ENCODE measurements around the gene PIMREG. TPM values are rescaled to one million over a fixed set of nuclear protein-coding genes. Genes with fewer than 3 reads are reported as not detected.

The PIMREG gene, protein sequence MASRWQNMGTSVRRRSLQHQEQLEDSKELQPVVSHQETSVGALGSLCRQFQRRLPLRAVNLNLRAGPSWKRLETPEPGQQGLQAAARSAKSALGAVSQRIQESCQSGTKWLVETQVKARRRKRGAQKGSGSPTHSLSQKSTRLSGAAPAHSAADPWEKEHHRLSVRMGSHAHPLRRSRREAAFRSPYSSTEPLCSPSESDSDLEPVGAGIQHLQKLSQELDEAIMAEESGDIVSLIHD
- 39.8 TPM for polyA plus RNA-seq (2013, experiment 1 of 2)
- 38.0 TPM for polyA plus RNA-seq (2013, experiment 2 of 2)

DNA sequence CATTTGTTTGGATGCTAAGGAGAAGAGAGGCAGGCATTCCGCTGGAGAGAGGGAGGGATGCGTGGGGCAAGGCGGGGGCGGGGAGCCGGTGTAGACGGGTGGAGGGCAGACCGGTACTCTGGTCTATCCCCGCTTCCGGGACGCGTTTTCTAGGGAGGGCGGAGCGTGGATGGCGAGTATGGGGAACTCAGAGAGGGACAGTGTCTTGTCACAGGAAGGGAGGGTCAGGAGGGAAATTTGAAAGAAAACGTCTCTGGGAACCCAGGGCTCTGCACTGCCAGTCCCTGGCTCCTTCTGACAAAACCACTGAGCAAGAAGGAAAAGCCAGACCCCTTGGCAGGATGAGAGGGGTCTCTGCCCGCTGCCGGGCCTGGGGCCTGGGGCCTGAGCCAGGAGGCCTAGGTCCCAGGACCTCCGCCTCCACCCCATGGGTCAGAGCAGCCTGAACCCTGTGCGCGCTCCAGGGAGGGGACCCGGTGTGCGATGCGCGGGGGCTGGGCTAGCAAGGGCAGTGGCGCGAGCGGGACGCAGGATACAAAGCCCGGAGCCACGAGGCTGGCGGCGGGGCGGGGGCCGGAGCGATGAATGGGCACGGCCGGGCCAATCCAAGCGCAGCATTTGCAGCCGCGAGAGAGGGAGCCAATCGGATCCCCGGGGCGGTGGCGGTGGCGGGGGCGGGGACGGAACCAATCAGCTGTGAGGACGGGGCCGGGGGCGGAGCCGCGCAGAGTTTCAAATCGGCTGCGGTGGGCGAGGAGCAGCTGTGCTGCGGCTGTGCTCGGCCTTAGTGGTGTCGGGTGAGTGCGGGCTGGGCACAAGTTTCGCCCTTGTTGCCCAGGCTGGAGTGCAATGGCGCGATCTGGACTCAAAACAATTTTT, at the start of gene PIMREG:
TSS of gene PIMREG (plus strand) at position 764 of the 879 bp plus-strand sequence. CDS start 656 bp downstream, outside the sequence.
- Histone ChIP-seq H3K27ac (ENCODE audit: low read depth, low read length, severe bottlenecking) (peak within 1 kb of the TSS; percentile 97), H3K36me3 (ENCODE audit: control insufficient read depth, insufficient read depth, low read length) (peaks cover 35% of the 10 kb centered on the region)
- 1% methylated on average over 57 to 59 of the region's 62 CpGs for WGBS, 2 experiments (ENCODE audit: insufficient coverage in 2 of 2)

DNA sequence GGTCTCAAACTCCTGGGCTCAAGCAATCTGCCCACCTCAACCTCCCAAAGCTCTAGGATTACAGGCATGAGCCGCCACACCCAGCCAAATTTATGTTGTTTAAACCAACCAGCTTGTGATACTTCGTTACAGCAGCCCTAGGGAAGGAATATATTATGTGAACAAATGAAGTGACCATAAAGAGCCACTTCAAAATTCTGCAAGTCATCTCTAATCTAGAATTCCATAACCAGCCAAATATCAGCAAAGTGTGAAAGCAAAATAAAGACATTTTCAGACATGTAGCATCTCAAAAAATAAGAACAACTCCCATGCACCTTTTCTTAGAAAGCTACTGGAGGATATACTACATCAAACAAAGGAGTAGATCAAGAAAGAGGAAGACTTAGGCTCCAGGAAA, 45.3 kb upstream of the PIMREG start:
- Histone ChIP-seq H3K4me3 (ENCODE audit: extremely low read depth, insufficient read depth, low read length, poor library complexity, severe bottlenecking) (no peak overlapping the region), H3K4me1 (ENCODE audit: control insufficient read depth, insufficient read depth, low read length, poor library complexity, severe bottlenecking) (no peaks in the 10 kb centered on the region), H3K27ac (ENCODE audit: low read depth, low read length, severe bottlenecking) (no peak overlapping the region), H3K9me3 (ENCODE audit: control insufficient read depth, low read length) (peaks cover 3% of the 10 kb centered on the region), H3K36me3 (ENCODE audit: control insufficient read depth, insufficient read depth, low read length) (no peaks in the 10 kb centered on the region)
- 100% methylated on average over 1 of the region's 2 CpGs; no CpG with 5 or more reads in 1 of the 2 experiments for WGBS, 2 experiments (ENCODE audit: insufficient coverage in 2 of 2)

More for the DNA sequence above, at the start of gene PIMREG:
- Histone ChIP-seq H3K9me3 (ENCODE audit: control insufficient read depth, low read length) (no peaks in the 10 kb centered on the region), H3K4me1 (ENCODE audit: control insufficient read depth, insufficient read depth, low read length, poor library complexity, severe bottlenecking) (peaks cover 7% of the 10 kb centered on the region), H3K4me3 (ENCODE audit: extremely low read depth, insufficient read depth, low read length, poor library complexity, severe bottlenecking) (peak within 1 kb of the TSS; percentile 63)

DNA sequence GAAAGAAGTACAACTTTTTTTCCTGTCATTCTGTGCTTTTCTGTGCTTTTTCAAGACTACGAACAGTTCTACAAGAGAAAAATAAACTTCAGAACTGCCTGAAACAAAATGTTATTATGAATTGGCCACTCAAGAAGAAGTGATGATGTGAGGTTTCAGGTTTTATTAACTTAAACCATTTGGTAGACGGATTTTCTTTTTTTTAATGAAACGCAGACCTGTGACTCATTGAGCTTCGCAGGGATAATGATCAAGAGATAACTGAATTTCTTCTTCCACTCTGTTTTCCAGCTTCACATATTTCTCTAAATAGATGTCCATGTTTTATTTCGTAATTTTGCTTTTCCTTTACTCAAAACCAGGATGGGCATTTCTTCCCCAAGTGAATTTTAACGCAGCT, 42.0 kb upstream of the PIMREG start:
- H3K36me3 ChIP-seq (ENCODE audit: control insufficient read depth, insufficient read depth, low read length) = no peaks in the 10 kb centered on the region
- 83 to 97% methylated on average over 4 to 5 of the region's 6 CpGs for WGBS, 2 experiments (ENCODE audit: insufficient coverage in 2 of 2)
- H3K9me3 ChIP-seq (ENCODE audit: control insufficient read depth, low read length) = peaks cover 3% of the 10 kb centered on the region
- no peaks in the 10 kb centered on the region for H3K4me1 ChIP-seq (ENCODE audit: control insufficient read depth, insufficient read depth, low read length, poor library complexity, severe bottlenecking)
- H3K27ac ChIP-seq (ENCODE audit: low read depth, low read length, severe bottlenecking) = no peak overlapping the region
- no peak overlapping the region for H3K4me3 ChIP-seq (ENCODE audit: extremely low read depth, insufficient read depth, low read length, poor library complexity, severe bottlenecking)

DNA sequence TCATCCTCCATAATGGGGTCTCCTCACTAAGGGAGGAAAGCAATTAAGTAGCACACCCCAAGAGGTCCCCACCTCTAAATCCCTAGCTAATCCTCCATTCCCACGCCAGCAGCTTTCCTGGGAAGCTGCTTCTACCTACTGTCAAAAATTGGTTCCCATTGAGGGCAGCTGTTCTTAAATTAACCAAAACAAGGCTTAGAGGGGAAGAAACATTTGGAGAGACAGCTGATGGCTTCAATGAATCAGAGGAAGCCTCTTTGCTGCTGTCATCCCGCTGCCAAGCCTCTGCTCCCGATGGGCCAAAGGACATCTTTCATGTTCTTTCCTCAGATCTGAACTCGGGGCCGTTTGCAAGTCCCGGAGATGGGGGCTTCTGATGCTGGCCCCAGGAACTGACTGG, 36.0 kb upstream of the PIMREG start:
- Histone ChIP-seq H3K9me3 (ENCODE audit: control insufficient read depth, low read length) (no peaks in the 10 kb centered on the region), H3K4me1 (ENCODE audit: control insufficient read depth, insufficient read depth, low read length, poor library complexity, severe bottlenecking) (no peaks in the 10 kb centered on the region), H3K4me3 (ENCODE audit: extremely low read depth, insufficient read depth, low read length, poor library complexity, severe bottlenecking) (no peak overlapping the region), H3K36me3 (ENCODE audit: control insufficient read depth, insufficient read depth, low read length) (no peaks in the 10 kb centered on the region), H3K27ac (ENCODE audit: low read depth, low read length, severe bottlenecking) (no peak overlapping the region)
- WGBS, 2 experiments (ENCODE audit: insufficient coverage in 2 of 2) = 89 to 93% methylated on average over 5 of the region's 6 CpGs

DNA sequence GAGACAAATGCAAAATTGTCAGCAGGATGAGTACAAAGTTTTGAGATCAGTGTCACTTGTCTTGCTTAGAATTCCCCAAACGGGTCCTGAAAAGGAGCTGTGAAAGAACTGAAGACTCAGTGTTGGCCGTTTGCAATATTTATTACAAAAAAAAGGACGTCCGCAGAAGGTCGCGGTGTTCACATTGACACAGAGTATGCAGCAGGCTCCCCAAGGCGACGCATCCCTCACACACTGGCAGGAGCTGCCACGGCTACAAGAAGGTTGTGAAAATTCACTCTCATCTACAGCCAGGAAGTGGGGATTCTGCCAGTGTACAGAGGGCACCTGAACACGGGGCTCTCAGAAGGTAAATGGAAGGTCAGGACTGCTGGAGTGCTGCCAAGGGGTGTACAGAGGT, 35.5 kb upstream of the PIMREG start:
- WGBS, 2 experiments (ENCODE audit: insufficient coverage in 2 of 2) = 86 to 89% methylated on average over 4 to 9 of the region's 10 CpGs
- Histone ChIP-seq H3K27ac (ENCODE audit: low read depth, low read length, severe bottlenecking) (no peak overlapping the region), H3K36me3 (ENCODE audit: control insufficient read depth, insufficient read depth, low read length) (no peaks in the 10 kb centered on the region), H3K4me3 (ENCODE audit: extremely low read depth, insufficient read depth, low read length, poor library complexity, severe bottlenecking) (no peak overlapping the region), H3K9me3 (ENCODE audit: control insufficient read depth, low read length) (no peaks in the 10 kb centered on the region), H3K4me1 (ENCODE audit: control insufficient read depth, insufficient read depth, low read length, poor library complexity, severe bottlenecking) (no peaks in the 10 kb centered on the region)

- Histone ChIP-seq H3K4me3 (ENCODE audit: extremely low read depth, insufficient read depth, low read length, poor library complexity, severe bottlenecking) (no peak overlapping the region), H3K9me3 (ENCODE audit: control insufficient read depth, low read length) (no peaks in the 10 kb centered on the region), H3K36me3 (ENCODE audit: control insufficient read depth, insufficient read depth, low read length) (no peaks in the 10 kb centered on the region), H3K4me1 (ENCODE audit: control insufficient read depth, insufficient read depth, low read length, poor library complexity, severe bottlenecking) (no peaks in the 10 kb centered on the region), H3K27ac (ENCODE audit: low read depth, low read length, severe bottlenecking) (no peak overlapping the region)
- WGBS, 2 experiments (ENCODE audit: insufficient coverage in 2 of 2) = 80 to 89% methylated on average over 1 of the region's 1 CpG
These were observed 31.2 kb upstream of the PIMREG start for GRCh38 chr17:6413065-6413464.

DNA sequence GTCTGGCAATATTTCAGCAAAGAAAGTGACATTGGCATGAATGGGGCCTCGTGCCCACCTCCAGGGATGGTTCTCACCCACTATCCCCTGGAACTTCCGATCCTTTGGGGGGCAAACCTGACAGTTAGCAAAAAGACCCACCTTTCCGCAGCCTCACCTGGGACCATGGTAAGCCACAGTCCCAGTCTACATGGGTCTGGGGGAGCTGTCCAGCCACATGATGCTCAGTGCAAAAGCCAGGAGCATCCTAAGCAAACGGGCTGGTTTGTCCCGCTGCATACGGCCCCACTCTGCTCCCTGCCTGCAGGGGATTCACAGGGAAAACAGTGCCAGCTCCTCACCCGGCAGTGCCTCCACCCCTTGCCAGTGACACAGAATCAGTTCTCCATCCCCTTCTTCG, 28.6 kb upstream of the PIMREG start:
- WGBS, 2 experiments (ENCODE audit: insufficient coverage in 2 of 2) = 74 to 75% methylated on average over 7 to 8 of the region's 8 CpGs
- H3K4me3 ChIP-seq (ENCODE audit: extremely low read depth, insufficient read depth, low read length, poor library complexity, severe bottlenecking) = no peak overlapping the region
- H3K36me3 ChIP-seq (ENCODE audit: control insufficient read depth, insufficient read depth, low read length) = no peaks in the 10 kb centered on the region
- H3K9me3 ChIP-seq (ENCODE audit: control insufficient read depth, low read length) = no peaks in the 10 kb centered on the region
- no peak overlapping the region for H3K27ac ChIP-seq (ENCODE audit: low read depth, low read length, severe bottlenecking)
- no peaks in the 10 kb centered on the region for H3K4me1 ChIP-seq (ENCODE audit: control insufficient read depth, insufficient read depth, low read length, poor library complexity, severe bottlenecking)

- 23 to 34% methylated on average over 10 to 12 of the region's 13 CpGs for WGBS, 2 experiments (ENCODE audit: insufficient coverage in 2 of 2)
- H3K4me1 ChIP-seq (ENCODE audit: control insufficient read depth, insufficient read depth, low read length, poor library complexity, severe bottlenecking) = no peaks in the 10 kb centered on the region
- no peaks in the 10 kb centered on the region for H3K9me3 ChIP-seq (ENCODE audit: control insufficient read depth, low read length)
- no peak overlapping the region for H3K27ac ChIP-seq (ENCODE audit: low read depth, low read length, severe bottlenecking)
- H3K36me3 ChIP-seq (ENCODE audit: control insufficient read depth, insufficient read depth, low read length) = no peaks in the 10 kb centered on the region
- no peak overlapping the region for H3K4me3 ChIP-seq (ENCODE audit: extremely low read depth, insufficient read depth, low read length, poor library complexity, severe bottlenecking)
These were observed 24.0 kb upstream of the PIMREG start for GRCh38 chr17:6420173-6420641.

DNA sequence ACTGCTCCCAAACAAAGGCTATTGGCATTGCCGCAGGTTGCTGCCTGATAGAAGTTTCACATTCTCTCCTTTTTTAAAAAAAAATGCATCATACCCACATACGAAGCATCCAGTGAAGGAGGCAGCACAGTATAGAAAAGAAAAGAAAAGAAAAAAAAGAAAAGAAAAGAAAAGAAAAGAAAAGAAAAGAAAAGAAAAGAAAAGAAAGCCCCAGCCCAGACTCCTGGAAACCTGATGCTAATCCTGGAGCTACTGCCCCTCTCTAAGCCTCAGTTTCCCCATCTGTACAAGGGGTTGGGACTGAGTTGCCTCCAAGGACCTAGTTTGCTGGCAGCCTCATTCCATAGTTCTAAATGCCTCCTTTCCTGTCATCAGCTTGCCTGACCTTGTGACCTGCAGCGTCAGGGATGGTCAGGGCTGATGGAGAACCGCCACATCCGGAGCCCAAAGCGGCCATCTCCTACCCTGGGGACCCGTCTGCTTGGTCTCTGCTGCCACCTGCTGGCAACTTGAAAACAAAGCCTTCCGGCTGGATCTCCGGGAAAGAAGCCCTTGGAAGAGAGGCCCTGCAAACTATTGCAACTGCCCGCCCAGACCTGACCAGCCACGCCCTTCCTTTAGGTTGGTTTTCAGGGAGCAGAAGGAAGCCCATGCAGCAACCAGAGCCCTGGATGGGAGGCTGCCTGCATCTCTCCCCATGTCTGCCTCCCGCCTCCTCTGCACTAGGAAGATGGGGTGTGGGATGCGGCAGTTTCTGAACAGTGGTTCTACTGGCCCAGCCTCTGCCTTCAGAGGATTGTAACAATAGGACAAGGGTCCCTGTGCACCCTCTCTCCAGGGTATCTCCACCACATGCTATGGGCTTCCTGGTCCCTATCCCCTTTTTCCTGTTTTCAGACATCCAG, 22.3 kb upstream of the PIMREG start:
- H3K27ac ChIP-seq (ENCODE audit: low read depth, low read length, severe bottlenecking) = no peak overlapping the region
- H3K36me3 ChIP-seq (ENCODE audit: control insufficient read depth, insufficient read depth, low read length) = no peaks in the 10 kb centered on the region
- no peaks in the 10 kb centered on the region for H3K4me1 ChIP-seq (ENCODE audit: control insufficient read depth, insufficient read depth, low read length, poor library complexity, severe bottlenecking)
- 16 to 25% methylated on average over 10 of the region's 13 CpGs for WGBS, 2 experiments (ENCODE audit: insufficient coverage in 2 of 2)
- no peaks in the 10 kb centered on the region for H3K9me3 ChIP-seq (ENCODE audit: control insufficient read depth, low read length)
- H3K4me3 ChIP-seq (ENCODE audit: extremely low read depth, insufficient read depth, low read length, poor library complexity, severe bottlenecking) = no peak overlapping the region

GRCh38 chr17:6422654-6423241, 21.5 kb upstream of the PIMREG start:
- Histone ChIP-seq H3K4me1 (ENCODE audit: control insufficient read depth, insufficient read depth, low read length, poor library complexity, severe bottlenecking) (no peaks in the 10 kb centered on the region), H3K27ac (ENCODE audit: low read depth, low read length, severe bottlenecking) (no peak overlapping the region), H3K36me3 (ENCODE audit: control insufficient read depth, insufficient read depth, low read length) (no peaks in the 10 kb centered on the region), H3K4me3 (ENCODE audit: extremely low read depth, insufficient read depth, low read length, poor library complexity, severe bottlenecking) (no peak overlapping the region), H3K9me3 (ENCODE audit: control insufficient read depth, low read length) (no peaks in the 10 kb centered on the region)
- WGBS, 2 experiments (ENCODE audit: insufficient coverage in 2 of 2) = 76 to 84% methylated on average over 10 of the region's 13 CpGs
